Stimulated activated CD4-positive, alpha-beta T cell treated with anti-CD3 and anti-CD28 coated beads, Interleukin-2, amount 100 ng/mL, for 4 hours (primary cell): ENCODE measurements around the gene PHLPP2.

ENCODE experiments used
- DNase-seq: peaks from one replicate; pipeline ENCODE4 v3.0.0-alpha.2; 2020; ENCODE audit warnings: low read depth

The PHLPP2 gene

GRCh38 chr16:71724320-71724751, at the start of gene PHLPP2:
Gene PHLPP2 (minus strand): TSS chr16:71724701. CDS start chr16:71714795, 9,906 bp downstream.
- DNase-seq: no peak

GRCh38 chr16:71771571-71771970, 47.1 kb upstream of the PHLPP2 start:
- no peak for DNase-seq

DNA sequence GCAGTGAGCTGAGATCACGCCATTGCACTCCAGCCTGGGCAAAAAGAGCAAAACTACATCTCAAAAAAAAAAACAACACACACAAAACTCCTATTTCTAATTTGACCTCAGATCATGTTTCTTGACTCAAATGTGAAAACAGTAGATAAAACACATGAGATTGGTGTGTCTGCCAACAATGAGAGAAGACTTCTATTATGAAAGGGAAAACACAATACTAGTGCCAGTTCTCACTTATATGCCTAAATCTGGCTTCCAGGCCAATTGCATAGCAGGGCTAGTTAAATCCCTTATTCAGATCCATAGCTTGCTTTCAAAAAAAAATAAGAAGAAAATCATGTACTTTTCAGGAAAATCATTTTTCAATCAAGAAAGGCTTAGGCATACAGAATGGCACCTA, 44.7 kb upstream of the PHLPP2 start:
- no peak for DNase-seq

GRCh38 chr16:71767060-71767900, 42.8 kb upstream of the PHLPP2 start:
- no peak for DNase-seq

DNA sequence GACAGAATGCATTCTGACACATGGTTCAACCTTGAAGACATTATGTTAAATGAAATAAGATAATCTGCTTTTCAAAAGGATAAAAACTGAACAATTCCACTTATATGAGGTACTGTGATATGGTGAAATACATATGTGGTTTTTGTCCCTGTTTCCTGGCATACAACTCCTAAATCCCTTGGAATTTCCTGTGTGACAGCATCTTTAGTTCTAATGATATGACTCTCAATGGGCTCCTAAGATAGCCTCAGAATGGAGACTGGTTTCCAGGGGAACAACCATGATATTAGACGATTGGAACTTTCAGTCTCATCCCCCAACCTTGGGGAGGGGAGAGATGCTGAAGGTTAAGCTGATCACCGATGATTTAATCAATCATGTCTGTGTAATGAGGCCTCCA, 37.7 kb upstream of the PHLPP2 start:
- DNase-seq: no peak

GRCh38 chr16:71761097-71761496, 36.6 kb upstream of the PHLPP2 start:
- DNase-seq: no peak

- DNase-seq: no peak
Observed at GRCh38 chr16:71758293-71758760, 33.8 kb upstream of the PHLPP2 start.

DNA sequence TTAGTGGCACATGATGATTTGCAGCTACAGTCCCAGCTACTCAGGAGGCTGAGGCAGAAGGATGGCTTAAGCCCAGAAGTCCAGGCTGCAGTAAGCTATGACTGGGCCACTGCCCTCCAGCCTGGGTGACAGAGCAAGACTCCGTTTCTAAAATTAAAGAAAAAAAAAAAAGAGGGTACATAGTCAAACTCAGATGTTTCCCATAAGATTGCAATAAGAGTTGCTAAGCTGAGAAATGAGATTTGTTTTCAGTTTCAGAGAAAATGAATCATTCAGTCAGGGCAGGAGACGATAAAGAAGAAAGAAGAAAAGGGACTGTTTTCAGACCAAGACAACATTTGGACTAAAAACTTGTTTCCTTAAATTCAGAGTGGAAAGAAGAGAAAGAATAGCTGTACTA, 30.2 kb upstream of the PHLPP2 start:
- no peak for DNase-seq

DNA sequence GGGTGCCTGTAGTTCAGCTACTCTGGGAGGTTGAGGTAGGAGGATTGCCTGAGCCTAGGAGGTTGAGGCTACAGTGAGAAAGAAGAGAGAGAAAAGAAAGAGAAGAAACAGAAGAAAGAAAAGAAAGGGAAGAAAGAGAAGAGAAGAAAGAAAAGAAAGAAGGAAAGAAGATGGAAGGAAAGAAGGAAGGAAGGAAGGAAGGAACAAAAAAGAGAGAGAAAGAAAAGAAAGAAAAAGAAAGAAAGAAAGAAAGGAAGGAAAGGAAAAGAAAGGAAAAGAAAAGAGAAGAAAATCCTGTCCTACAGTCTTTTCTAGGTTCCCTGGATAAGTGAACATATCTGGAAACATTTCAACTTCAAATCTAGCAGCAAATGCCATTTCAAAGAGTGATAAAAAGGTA, 29.6 kb upstream of the PHLPP2 start:
- no peak for DNase-seq

GRCh38 chr16:71748226-71748625, 23.7 kb upstream of the PHLPP2 start:
- DNase-seq: no peak

DNA sequence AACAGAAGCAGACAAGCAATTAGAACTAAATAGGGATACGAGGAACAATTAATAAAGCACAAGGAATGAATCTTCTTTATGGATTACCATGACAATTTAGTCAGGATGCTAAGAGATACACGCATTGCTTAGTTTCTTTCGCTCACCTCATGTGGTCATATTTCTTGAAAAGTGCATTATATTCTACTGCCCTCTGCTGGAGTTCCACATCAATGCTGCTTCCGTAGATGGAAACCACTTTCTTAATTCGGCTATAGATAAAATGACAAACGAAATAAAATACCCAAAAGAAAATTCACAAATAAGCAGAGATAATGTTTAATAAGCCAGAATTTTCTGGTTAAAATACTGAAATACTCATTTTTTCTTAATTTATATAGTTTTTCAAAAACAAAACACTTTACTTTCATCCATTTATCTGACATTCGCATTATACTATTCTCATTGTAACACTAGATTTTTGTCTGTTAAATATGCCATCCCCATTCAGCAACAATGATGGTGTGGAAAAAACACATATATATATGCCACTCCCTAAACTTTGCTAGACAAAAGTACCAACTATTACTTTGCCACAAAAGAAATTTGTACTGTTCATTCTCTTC, 22.0 kb upstream of the PHLPP2 start:
- DNase-seq: peak; percentile 6

DNA sequence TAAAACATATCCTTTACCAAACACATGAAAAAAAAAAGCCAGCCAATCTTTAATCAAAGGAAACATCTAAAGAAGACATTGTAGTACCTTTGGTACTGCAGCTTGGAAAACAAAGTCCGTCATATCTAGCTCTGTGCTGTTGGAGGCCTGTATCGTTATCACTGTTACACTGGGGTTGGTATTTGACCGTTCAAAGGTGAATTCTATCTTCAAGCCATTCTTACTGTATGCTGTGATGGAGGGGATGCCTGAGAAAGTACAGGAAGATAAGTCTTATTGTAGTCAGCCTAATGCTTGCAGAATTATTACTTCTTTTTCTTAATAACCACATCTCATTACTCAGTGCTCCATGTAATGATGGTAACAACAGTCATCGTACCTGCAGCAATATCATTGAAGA, 14.4 kb upstream of the PHLPP2 start:
- DNase-seq: no peak

GRCh38 chr16:71737501-71737900, 13.0 kb upstream of the PHLPP2 start:
- no peak for DNase-seq

DNA sequence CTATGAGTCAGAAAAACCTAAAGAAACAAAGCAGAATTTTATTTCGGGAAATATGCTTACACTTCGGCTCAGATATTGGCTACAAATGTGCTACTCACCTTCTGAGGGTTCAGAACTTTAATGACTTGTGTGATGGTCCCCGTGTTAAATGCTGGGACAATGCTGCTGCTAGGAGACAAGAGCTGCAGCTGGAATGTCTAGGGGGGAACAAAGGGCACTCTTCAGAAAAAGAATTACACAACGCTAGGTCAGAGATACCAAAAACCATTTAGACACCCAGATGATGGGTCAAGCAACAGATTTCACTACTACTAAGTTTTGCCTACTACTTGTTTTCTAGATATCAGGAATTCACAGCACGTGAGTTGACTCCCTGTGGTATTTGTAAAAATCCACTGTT, 10.0 kb upstream of the PHLPP2 start:
- DNase-seq: no peak

DNA sequence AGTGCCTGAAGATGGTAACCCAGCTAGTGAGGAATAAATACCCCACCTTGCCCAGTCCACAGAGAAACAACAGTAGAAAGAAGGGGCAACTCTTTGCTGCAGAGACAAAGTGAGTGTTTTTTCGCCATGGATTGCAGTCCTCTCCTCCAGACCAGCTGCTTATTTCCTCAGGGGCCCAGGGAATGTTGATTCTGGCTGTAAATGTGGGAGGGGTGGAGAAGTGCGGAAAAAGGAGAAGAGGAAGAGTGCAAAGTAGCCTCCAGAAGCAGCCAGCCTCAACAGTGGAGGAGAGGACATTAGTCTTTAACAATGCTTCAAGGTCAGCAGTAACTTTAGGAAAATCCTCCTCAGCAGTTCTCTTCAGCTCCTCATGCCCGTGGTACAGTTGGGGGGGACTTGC, 8.1 kb upstream of the PHLPP2 start:
- no peak for DNase-seq

- no peak for DNase-seq
Observed at GRCh38 chr16:71727551-71728324, 3.2 kb upstream of the PHLPP2 start.

DNA sequence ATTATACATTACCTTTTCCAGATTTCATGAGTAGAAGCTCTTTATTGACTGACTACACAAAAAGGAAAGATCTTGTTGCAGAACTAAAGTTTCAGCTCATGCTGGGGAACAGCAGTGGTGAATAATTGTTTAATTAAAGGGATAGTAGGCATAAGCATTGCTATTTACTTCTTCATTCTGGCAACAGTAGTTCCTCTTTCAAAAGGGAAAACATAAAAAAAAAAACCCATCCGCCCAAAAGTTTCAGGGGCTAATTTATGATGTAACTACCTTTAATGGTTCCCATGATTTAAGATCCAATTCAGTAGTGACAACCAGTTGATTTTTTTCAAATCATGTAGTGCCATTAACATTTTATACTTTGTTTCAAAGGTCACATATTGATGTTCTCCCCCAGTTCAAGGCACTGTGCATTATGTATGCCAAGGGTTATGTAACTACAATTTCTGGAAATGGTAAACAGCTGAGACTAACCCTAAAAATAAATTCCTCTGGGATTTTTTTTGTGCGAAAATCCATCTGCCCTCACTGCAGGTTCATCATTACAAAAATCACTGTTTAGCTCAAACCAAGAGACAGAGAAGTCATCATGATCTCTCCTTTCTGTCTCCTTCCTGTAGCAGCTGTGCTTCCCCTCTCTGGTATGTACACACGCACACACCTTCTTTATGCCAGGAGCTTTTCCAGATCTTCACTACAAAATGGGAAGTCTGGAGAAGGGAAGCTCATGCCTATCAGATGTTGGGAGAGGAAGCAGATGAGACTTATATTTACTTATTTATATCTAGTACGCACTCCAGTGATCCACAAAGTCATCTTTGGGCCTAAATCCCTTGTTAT, 2.2 kb upstream of the PHLPP2 start:
- DNase-seq: no peak

GRCh38 chr16:71723537-71724319, 773 bp downstream of the PHLPP2 start:
- peak; percentile 64 for DNase-seq

DNA sequence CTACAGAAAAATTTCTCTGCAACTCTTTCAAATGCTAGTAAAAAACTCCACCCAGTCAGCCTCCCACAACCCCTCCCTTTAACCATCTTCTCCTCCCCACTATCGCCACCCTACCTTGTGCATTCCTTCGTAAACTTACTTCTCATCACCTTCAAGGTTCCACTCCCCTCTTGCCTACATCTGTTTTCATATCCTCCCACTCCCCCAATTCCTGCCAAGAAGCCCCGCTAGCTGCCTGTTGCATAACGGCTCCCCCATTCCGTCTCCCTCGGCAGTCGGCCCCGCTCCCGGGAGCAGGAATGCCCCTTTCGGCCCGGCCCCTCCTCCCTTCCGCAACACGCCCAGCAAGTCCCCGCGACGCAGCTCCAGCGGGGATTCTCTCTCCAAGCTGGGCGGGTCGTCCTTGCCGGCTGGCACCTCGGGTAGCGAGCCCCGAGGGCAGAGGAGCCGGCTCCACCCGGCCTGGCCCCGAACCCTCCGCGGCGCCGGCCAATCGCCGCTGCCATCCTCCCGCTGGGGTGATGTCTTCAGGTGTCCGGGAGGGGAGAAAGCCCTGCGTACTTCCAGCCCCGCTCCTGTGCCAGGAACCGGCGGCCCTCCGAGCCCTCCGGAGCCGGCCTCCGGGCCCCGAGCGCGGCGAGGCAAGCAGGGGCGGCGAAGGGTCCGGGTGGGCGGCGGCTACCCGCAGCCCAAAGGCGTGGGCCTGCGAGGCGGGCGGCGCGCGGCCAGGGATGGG, 1.5 kb downstream of the PHLPP2 start:
- peak; percentile 19 for DNase-seq

- DNase-seq: no peak
Observed at GRCh38 chr16:71721066-71721740, 3.3 kb downstream of the PHLPP2 start.
